H9 (cell line): ENCODE data around the gene SEC61A1. TPM values are rescaled to one million over a fixed set of nuclear protein-coding genes. Genes with fewer than 3 reads are reported as not detected.

Experiments
- DNase-seq: peaks from one replicate; pipeline ENCODE4 v3.0.0-alpha.2; 2017
- H2AFZ ChIP-seq: one replicate; pipeline ENCODE4 v1.6.1; 2013; ENCODE audit warnings: mild to moderate bottlenecking, low read length, control low read depth, moderate library complexity
- H2AK5ac ChIP-seq: 2 replicates; pipeline ENCODE4 v1.6.1; 2013; ENCODE audit warnings: low read length, control low read depth, mixed read lengths; ENCODE audit not compliant: insufficient read length
- H2BK120ac ChIP-seq: one replicate; pipeline ENCODE4 v1.6.1; 2013; ENCODE audit warnings: low read depth, mild to moderate bottlenecking, low read length, control low read depth, inconsistent platforms; ENCODE audit not compliant: poor library complexity, severe bottlenecking
- H2BK12ac ChIP-seq: 2 replicates; pipeline ENCODE4 v1.6.1; 2013; ENCODE audit warnings: low read length, control low read depth, mixed read lengths, low read depth; ENCODE audit not compliant: insufficient read length
- H2BK15ac ChIP-seq: 2 replicates; pipeline ENCODE4 v1.6.1; 2013; ENCODE audit warnings: low read depth, low read length, control low read depth
- H2BK20ac ChIP-seq: one replicate; pipeline ENCODE4 v1.6.1; 2013; ENCODE audit warnings: low read depth, mild to moderate bottlenecking, low read length, control low read depth, inconsistent platforms; ENCODE audit not compliant: poor library complexity, severe bottlenecking
- H2BK5ac ChIP-seq: 2 replicates; pipeline ENCODE4 v1.6.1; 2013; ENCODE audit warnings: low read length, control low read depth, mixed read lengths; ENCODE audit not compliant: insufficient read length
- H3K14ac ChIP-seq: 2 replicates; pipeline ENCODE4 v1.6.1; 2013; ENCODE audit warnings: low read length, control low read depth; ENCODE audit not compliant: insufficient read depth
- H3K18ac ChIP-seq: 2 replicates; pipeline ENCODE4 v1.6.1; 2013; ENCODE audit warnings: low read depth, mild to moderate bottlenecking, mixed read lengths, low read length, control low read depth; ENCODE audit not compliant: insufficient read length
- H3K23ac ChIP-seq: 2 replicates; pipeline ENCODE4 v1.6.1; 2013; ENCODE audit warnings: low read length, control low read depth, mixed read lengths, low read depth; ENCODE audit not compliant: insufficient read length
- H3K23me2 ChIP-seq: 2 replicates; pipeline ENCODE4 v1.6.1; 2013; ENCODE audit warnings: low read depth, mild to moderate bottlenecking, mixed read lengths, low read length, control low read depth; ENCODE audit not compliant: insufficient read length, poor library complexity, severe bottlenecking
- H3K27ac ChIP-seq: 2 replicates; pipeline ENCODE4 v1.5.1; 2013; ENCODE audit warnings: low read length, control low read depth, mixed read lengths, low read depth; ENCODE audit not compliant: insufficient read length
- H3K27me3 ChIP-seq: 2 replicates; pipeline ENCODE4 v1.6.1; 2013; ENCODE audit warnings: low read length, control low read depth, inconsistent platforms; ENCODE audit not compliant: insufficient read depth
- H3K4ac ChIP-seq: 2 replicates; pipeline ENCODE4 v1.6.1; 2013; ENCODE audit warnings: low read depth, mild to moderate bottlenecking, control low read depth, inconsistent platforms, low read length, moderate library complexity
- H3K4me1 ChIP-seq: 2 replicates; pipeline ENCODE4 v1.6.1; 2013; ENCODE audit warnings: low read length, control low read depth, inconsistent platforms; ENCODE audit not compliant: insufficient read depth
- H3K4me2 ChIP-seq: 2 replicates; pipeline ENCODE4 v1.6.1; 2013; ENCODE audit warnings: low read length, control low read depth, mixed read lengths; ENCODE audit not compliant: insufficient read length, insufficient read depth
- H3K56ac ChIP-seq: 2 replicates; pipeline ENCODE4 v1.6.1; 2013; ENCODE audit warnings: low read depth, mild to moderate bottlenecking, mixed read lengths, low read length, control low read depth; ENCODE audit not compliant: insufficient read length
- H3K79me1 ChIP-seq: 2 replicates; pipeline ENCODE4 v1.6.1; 2013; ENCODE audit warnings: low read depth, mild to moderate bottlenecking, moderate library complexity, low read length, control low read depth, inconsistent platforms; ENCODE audit not compliant: insufficient read depth, poor library complexity, severe bottlenecking
- H3K79me2 ChIP-seq: 2 replicates; pipeline ENCODE4 v1.6.1; 2013; ENCODE audit warnings: low read length, control low read depth, inconsistent platforms; ENCODE audit not compliant: insufficient read depth
- H3K9ac ChIP-seq: 2 replicates; pipeline ENCODE4 v1.6.1; 2013; ENCODE audit warnings: low read length, control low read depth, mixed read lengths; ENCODE audit not compliant: insufficient read length; ENCODE audit errors: extremely low read depth
- H3K9me3 ChIP-seq: one replicate; pipeline ENCODE4 v1.6.1; 2013; ENCODE audit warnings: low read depth, low read length, inconsistent platforms; ENCODE audit not compliant: control insufficient read depth
- H3T11ph ChIP-seq: one replicate; pipeline ENCODE4 v1.6.1; 2013; ENCODE audit warnings: mild to moderate bottlenecking, low read length, control low read depth, inconsistent platforms
- H4K20me1 ChIP-seq: one replicate; pipeline ENCODE4 v1.6.1; 2013; ENCODE audit not compliant: control insufficient read depth, insufficient read length, insufficient read depth
- H4K5ac ChIP-seq: 2 replicates; pipeline ENCODE4 v1.6.1; 2013; ENCODE audit warnings: low read depth, mild to moderate bottlenecking, mixed read lengths, low read length, control low read depth; ENCODE audit not compliant: insufficient read length
- H4K8ac ChIP-seq: replicated peaks from 2 replicates; pipeline ENCODE4 v1.6.1; 2013; ENCODE audit warnings: low read length, control low read depth, mixed read lengths, low read depth; ENCODE audit not compliant: insufficient read length
- H4K91ac ChIP-seq: 2 replicates; pipeline ENCODE4 v1.6.1; 2013; ENCODE audit warnings: low read depth, mild to moderate bottlenecking, moderate library complexity, mixed read lengths, low read length, control low read depth; ENCODE audit not compliant: insufficient read length
- H3K27ac Mint-ChIP-seq, 3 experiments: 2 replicates in 2 of 3; 3 replicates in 1 of 3; pipeline ENCODE4 v1.8.0; 2020 to 2021; ENCODE audit warnings: mixed read lengths in 3 of 3, mild to moderate bottlenecking in 1 of 3, moderate library complexity in 1 of 3
- H3K27me3 Mint-ChIP-seq: 2 replicates; pipeline ENCODE4 v1.8.0; 2021; ENCODE audit warnings: low read depth, mild to moderate bottlenecking, moderate library complexity, mixed read lengths
- H3K36me3 Mint-ChIP-seq, 3 experiments: 2 replicates in 2 of 3; 3 replicates in 1 of 3; pipeline ENCODE4 v1.8.0; 2020 to 2021; ENCODE audit warnings: low read depth in 3 of 3, mixed read lengths in 3 of 3; ENCODE audit not compliant: insufficient read depth in 1 of 3
- H3K4me1 Mint-ChIP-seq, 2 experiments: 2 replicates each; pipeline ENCODE4 v1.8.0; 2020; ENCODE audit warnings: mixed read lengths in 2 of 2
- H3K4me3 Mint-ChIP-seq, 2 experiments: 2 replicates in 1 of 2; 3 replicates in 1 of 2; pipeline ENCODE4 v1.8.0; 2020 to 2021; ENCODE audit warnings: mild to moderate bottlenecking in 2 of 2, mixed read lengths in 2 of 2, moderate library complexity in 1 of 2
- H3K9me3 Mint-ChIP-seq, 2 experiments: 2 replicates in 1 of 2; 3 replicates in 1 of 2; pipeline ENCODE4 v1.8.0; 2020; ENCODE audit warnings: mild to moderate bottlenecking in 2 of 2, mixed read lengths in 2 of 2, moderate library complexity in 1 of 2
- CTCF ChIP-seq: fragments of 200-600 bp; sonication (generic); conservative IDR thresholded peaks from 3 replicates; pipeline ENCODE4 v1.8.0; 2021; ENCODE audit warnings: antibody characterized with exemption, mild to moderate bottlenecking
- WGBS: extraction: QIAGEN DNeasy Blood & Tissue Kit; methylation state at CpG from one replicate; pipeline ENCODE4 v1.1.7; 2013; ENCODE audit warnings: missing lambda C conversion rate, low lambda C conversion rate, mixed read lengths; ENCODE audit not compliant: insufficient read length; ENCODE audit errors: extremely low coverage; 5-methylcytosine and 5-hydroxymethylcytosine counted together
- total RNA-seq: library from RNA; stranded (reverse); gene quantifications from 2 replicates; pipeline ENCODE4 v1.2.1, GENCODE V29; 2021

Gene SEC61A1
- total RNA-seq, 1 experiment from 2014 or later: 146 TPM

GRCh38 chr3:128074851-128075521 lies 22.7 kb downstream of the SEC61A1 start:
- no peak overlapping the region for H3K9ac ChIP-seq

More at GRCh38 chr3:128074851-128075521, 22.7 kb downstream of the SEC61A1 start:
- DNase-seq: no peak
- Histone ChIP-seq H3K18ac (no peak overlapping the region), H4K20me1 (no peaks in the 10 kb centered on the region), H3K4me1 (peaks cover 6% of the 10 kb centered on the region; the same call in 1 of the 2 replicates), H2BK20ac (no peak overlapping the region), H3K56ac (no peak overlapping the region), H3K23ac (no peak overlapping the region), H2AK5ac (no peak overlapping the region), H3K79me2 (no peaks in the 10 kb centered on the region), H2BK12ac (no peak overlapping the region), H3K79me1 (no peaks in the 10 kb centered on the region), H2BK5ac (no peak overlapping the region), H2BK120ac (no peak overlapping the region), H2BK15ac (no peak overlapping the region), H3T11ph (no peak overlapping the region), H4K8ac (no peak overlapping the region), H3K27me3 (no peaks in the 10 kb centered on the region), H3K23me2 (peaks cover 12% of the 10 kb centered on the region), H4K5ac (no peak overlapping the region), H3K14ac (no peak overlapping the region), H2AFZ (no peak overlapping the region), H3K27ac (no peak overlapping the region), H3K9me3 (no peaks in the 10 kb centered on the region), H4K91ac (no peak overlapping the region), H3K4me2 (peak overlapping the region; percentile 53), H3K4ac (no peak overlapping the region)
- Mint-ChIP-seq H3K27me3 (peaks cover 14% of the 10 kb centered on the region), H3K27ac (peak overlapping the region; percentile 75 to 87 (median 79); a peak in 5 of 7 replicates), H3K4me1 (peaks cover 11 to 15% of the 10 kb centered on the region in 2 experiments), H3K4me3 (peak overlapping the region; percentile 72 to 82), H3K36me3 (peaks cover 13 to 40% (median 26%) of the 10 kb centered on the region in 3 experiments; a peak in 6 of 7 replicates), H3K9me3 (no peaks in the 10 kb centered on the region)
- WGBS: no CpG with 5 or more reads among the region's 7 CpGs
- TF ChIP-seq CTCF: no peak
